Measurements from ENCODE around the gene LYRM4.

The LYRM4 gene

GRCh38 chr6:5241252-5241651 lies 19.5 kb downstream of the LYRM4 start:
- DNase-seq, result no peak

GRCh38 chr6:5238336-5238735 lies 22.4 kb downstream of the LYRM4 start:
- no peak for DNase-seq

GRCh38 chr6:5237805-5238204 lies 22.9 kb downstream of the LYRM4 start:
- no peak for DNase-seq

GRCh38 chr6:5235830-5236229 lies 24.9 kb downstream of the LYRM4 start:
- DNase-seq, result no peak

DNA sequence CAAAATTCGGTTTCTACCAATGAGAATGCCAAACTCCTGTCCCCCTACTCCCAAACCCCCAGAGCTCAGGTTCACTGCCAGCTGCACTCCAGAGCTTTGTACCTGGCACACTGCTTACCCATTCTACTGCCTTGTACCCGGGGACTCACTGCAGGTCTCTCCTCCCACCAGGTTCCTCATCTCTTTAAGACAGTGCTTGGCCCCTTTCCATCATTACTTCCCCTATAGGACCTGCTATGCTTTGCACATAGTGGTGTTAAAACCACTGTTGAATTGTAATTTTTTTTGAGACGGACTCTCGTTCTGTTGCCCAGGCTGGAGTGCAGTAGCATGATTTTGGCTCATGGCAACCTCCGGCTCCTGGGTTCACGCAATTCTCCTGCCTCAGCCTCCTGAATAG lies 25.9 kb downstream of the LYRM4 start:
- no peak for DNase-seq

GRCh38 chr6:5231289-5231688 lies 29.5 kb downstream of the LYRM4 start:
- no peak for DNase-seq

- DNase-seq, result no peak
Measured at GRCh38 chr6:5230081-5230480, 30.7 kb downstream of the LYRM4 start.

DNA sequence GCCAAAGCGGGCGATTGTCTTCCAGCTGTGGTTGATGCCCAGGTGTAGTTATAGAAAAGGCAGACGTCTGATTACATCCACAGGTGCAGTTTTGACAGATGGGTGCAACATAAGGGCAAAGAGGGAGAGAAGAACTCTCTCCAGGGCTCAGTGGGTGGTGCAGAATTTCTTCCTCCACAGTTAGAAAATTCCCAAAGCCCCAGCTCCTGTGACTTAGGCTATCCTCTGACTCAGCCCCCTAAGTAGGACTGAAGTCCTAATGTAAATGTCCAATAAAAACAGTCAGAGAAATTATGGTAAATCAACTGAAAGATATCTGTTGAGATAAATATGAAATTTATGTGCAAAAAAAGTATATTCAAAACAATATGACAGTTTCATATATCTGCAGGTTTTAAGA lies 31.4 kb downstream of the LYRM4 start:
- no peak for DNase-seq

GRCh38 chr6:5223309-5223708 lies 37.4 kb downstream of the LYRM4 start:
- no peak for DNase-seq

DNA sequence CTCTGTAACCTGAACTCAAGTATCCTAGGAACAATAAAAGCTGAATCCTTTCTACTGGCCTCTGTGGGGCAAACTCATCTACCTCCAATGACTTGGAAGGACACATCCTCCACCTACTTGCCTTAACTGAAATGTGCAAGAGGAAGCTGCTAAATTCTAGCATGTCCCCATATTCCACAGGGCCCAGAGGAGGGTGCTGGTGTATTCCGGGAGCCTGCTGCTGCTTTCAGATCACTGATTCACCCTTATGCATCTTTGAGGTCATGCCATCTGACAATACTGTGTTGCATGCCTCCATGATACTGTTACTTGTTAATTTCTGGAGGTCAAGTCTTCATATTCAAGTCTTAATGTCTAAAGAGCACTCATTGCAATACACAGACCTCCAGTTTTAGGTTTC lies 40.3 kb downstream of the LYRM4 start:
- no peak for DNase-seq

GRCh38 chr6:5219011-5219691 lies 41.6 kb downstream of the LYRM4 start:
- DNase-seq, result no peak

- DNase-seq, result no peak
Measured at GRCh38 chr6:5217356-5217755, 43.4 kb downstream of the LYRM4 start.

DNA sequence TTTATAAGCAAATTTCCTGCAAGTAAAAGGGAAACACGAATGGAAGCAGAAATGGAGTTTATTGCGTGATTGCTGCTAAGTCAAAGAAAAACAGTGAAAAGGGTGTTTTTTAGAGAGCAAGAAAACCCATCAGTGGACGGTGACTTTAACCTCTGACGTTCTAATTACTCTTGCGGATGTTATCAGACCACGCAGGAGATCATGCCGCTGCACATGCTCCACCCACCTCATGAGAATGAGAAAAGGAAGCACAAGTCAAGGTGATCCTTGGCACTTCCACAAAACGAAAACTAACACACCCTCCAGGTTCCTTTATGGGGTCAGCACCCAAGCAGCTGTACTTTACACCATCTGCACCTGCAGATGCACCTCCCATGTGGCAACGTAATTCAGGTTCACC lies 45.0 kb downstream of the LYRM4 start:
- no peak for DNase-seq

GRCh38 chr6:5215159-5215558 lies 45.6 kb downstream of the LYRM4 start:
- DNase-seq, result no peak

- DNase-seq, result no peak
Measured at GRCh38 chr6:5214570-5215052, 46.1 kb downstream of the LYRM4 start.

GRCh38 chr6:5213836-5214235 lies 46.9 kb downstream of the LYRM4 start:
- no peak for DNase-seq

GRCh38 chr6:5211492-5211891 lies 49.3 kb downstream of the LYRM4 start:
- DNase-seq, result no peak

DNA sequence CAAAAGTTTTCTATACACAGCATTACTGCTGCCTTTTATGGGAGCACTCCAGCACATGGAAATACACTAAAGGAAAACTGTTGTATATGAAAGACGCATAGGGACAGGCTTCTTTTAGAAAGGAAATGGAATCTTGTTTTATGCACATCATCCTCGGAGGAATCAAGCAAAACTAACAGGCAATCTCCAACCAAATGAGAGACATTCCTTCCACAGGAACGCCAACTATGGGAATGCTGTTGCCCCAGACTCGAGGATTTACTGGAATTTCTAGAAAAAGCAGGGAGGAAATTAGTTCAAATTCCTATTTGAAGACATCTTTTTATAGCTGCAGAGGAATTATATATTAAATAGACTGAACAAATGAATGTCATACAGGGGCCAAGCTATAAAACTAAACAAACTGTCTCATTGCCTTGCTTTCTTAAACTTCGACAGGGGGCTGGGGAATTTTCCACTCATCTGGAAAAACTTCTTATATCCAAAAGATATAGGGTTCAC lies 52.2 kb downstream of the LYRM4 start:
- no peak for DNase-seq

GRCh38 chr6:5208057-5208456 lies 52.7 kb downstream of the LYRM4 start:
- DNase-seq, result no peak

- no peak for DNase-seq
Measured at GRCh38 chr6:5206920-5207561, 53.7 kb downstream of the LYRM4 start.

DNA sequence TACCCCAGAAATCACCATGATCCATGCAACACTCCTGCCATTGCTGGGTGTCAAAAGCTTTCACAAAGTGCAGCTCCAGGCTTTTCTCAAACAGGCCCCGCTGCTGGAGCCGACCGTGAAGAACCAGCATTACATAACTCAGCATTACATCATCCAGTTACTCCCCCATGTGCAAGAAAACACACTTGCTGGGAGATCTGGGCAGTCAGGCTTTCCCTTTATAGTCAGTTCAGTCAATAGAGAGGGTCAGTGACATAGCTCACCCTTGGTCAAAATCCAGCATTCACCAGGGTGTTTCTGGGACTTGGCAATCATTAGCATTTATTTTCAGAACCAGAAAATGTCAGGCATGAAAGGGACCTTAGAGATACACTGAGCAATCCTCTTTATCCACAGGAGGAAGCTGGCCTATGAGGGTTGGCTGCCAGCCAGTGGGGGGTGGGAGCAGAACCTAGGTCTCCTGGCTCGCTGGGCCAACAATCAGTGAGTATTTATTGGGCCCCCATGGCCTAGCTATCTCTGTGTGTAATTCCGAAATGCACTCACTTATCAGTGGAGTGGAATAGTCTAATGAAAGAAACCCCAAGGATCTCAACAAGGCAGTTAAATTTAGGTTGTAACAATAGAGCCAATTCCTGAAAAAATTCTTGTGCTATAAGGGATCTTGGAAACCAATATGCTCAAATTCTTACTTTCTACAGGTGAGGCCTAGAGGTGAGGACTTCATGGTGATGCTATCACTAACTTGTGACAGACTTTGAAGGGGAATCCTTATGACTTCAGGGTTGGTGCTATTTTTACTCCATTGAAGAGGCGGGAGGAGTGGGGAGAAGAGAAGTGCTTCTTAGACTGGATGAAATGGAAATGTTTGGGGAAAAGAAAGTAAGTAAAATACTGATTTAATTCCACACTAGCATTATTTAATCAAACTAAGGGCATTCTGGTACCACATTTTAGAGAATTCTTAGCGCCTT lies 54.6 kb downstream of the LYRM4 start:
- no peak for DNase-seq

- no peak for DNase-seq
Measured at GRCh38 chr6:5205035-5205507, 55.7 kb downstream of the LYRM4 start.

GRCh38 chr6:5204376-5204775 lies 56.4 kb downstream of the LYRM4 start:
- no peak for DNase-seq

Data from NCI-H2107 (cell line).